IMR-90 (cell line): ENCODE results near the gene NRXN2. TPM values are rescaled to one million over a fixed set of nuclear protein-coding genes. Genes with fewer than 3 reads are reported as not detected.

Experiments
- ATAC-seq: fragments of 200-7000 bp; cut with Tn5 transposase; 2 replicates; pipeline ENCODE4 v1.9.1; 2020; ENCODE audit warnings: low read depth, mild to moderate bottlenecking, moderate library complexity
- BruUV-seq: library from RNA; stranded (reverse); fragments of 400-500 nt; replicated peaks from 2 replicates; lab custom pipeline; 2021; lab: Mats Ljungman, UMichigan
- CTCF ChIA-PET: fragments of 300-600 bp; formaldehyde crosslinking; extraction: SDS; loops from one replicate; lab custom pipeline; 2021; ENCODE audit warnings: antibody characterized with exemption; lab: Yijun Ruan, JAX
- POLR2A ChIA-PET: fragments of 300-600 bp; sonication (Branson Sonifier 250); formaldehyde crosslinking; loops from one replicate; lab custom pipeline; 2022; ENCODE audit warnings: antibody characterized with exemption; ENCODE audit not compliant: unreplicated experiment; lab: Charles Lee
- DNase-seq: peaks from one replicate; pipeline ENCODE4 v3.0.0; 2013
- H2AFZ ChIP-seq: replicated peaks from 2 replicates; pipeline ENCODE3; 2013; ENCODE audit warnings: low read length, mild to moderate bottlenecking; ENCODE audit not compliant: poor library complexity
- H2AK5ac ChIP-seq: 2 replicates; pipeline ENCODE4 v1.6.1; 2013; ENCODE audit warnings: low read depth, low read length, inconsistent platforms
- H2AK9ac ChIP-seq: replicated peaks from 2 replicates; pipeline ENCODE3; 2013; ENCODE audit warnings: mild to moderate bottlenecking, low read depth, low read length, moderate library complexity; ENCODE audit not compliant: poor library complexity
- H2BK120ac ChIP-seq: 2 replicates; pipeline ENCODE4 v1.6.1; 2013; ENCODE audit warnings: low read depth, low read length, inconsistent platforms
- H2BK15ac ChIP-seq: 3 replicates; pipeline ENCODE4 v1.6.1; 2013; ENCODE audit warnings: low read depth, low read length, inconsistent platforms
- H2BK20ac ChIP-seq: 2 replicates; pipeline ENCODE4 v1.6.1; 2013; ENCODE audit warnings: low read depth, mild to moderate bottlenecking, inconsistent platforms, low read length, moderate library complexity
- H2BK5ac ChIP-seq: 2 replicates; pipeline ENCODE4 v1.6.1; 2013; ENCODE audit warnings: mild to moderate bottlenecking, low read depth, low read length, inconsistent platforms; ENCODE audit not compliant: poor library complexity, severe bottlenecking
- H3K14ac ChIP-seq: replicated peaks from 2 replicates; pipeline ENCODE4 v1.6.1; 2013; ENCODE audit warnings: low read depth, low read length, inconsistent platforms
- H3K18ac ChIP-seq: 2 replicates; pipeline ENCODE4 v1.6.1; 2013; ENCODE audit warnings: low read depth, low read length, control low read depth
- H3K23ac ChIP-seq: 2 replicates; pipeline ENCODE4 v1.6.1; 2013; ENCODE audit warnings: low read depth, low read length, inconsistent platforms
- H3K27ac ChIP-seq: 2 replicates; pipeline ENCODE4 v1.5.1; 2013; ENCODE audit warnings: mild to moderate bottlenecking, control low read depth, low read length; ENCODE audit not compliant: insufficient read depth
- H3K27me3 ChIP-seq: 2 replicates; pipeline ENCODE4 v1.6.1; 2013; ENCODE audit warnings: low read length; ENCODE audit not compliant: control insufficient read depth, insufficient read depth
- H3K36me3 ChIP-seq: 2 replicates; pipeline ENCODE4 v1.6.1; 2013; ENCODE audit warnings: low read length, mixed read lengths; ENCODE audit not compliant: control insufficient read depth, insufficient read depth
- H3K4ac ChIP-seq: 2 replicates; pipeline ENCODE4 v1.6.1; 2013; ENCODE audit warnings: low read depth, low read length, inconsistent platforms
- H3K4me1 ChIP-seq: 2 replicates; pipeline ENCODE4 v1.6.1; 2013; ENCODE audit warnings: low read length, mixed read lengths; ENCODE audit not compliant: control insufficient read depth, insufficient read depth
- H3K4me2 ChIP-seq: 2 replicates; pipeline ENCODE4 v1.6.1; 2013; ENCODE audit warnings: low read depth, mild to moderate bottlenecking, control low read depth, low read length, moderate library complexity
- H3K4me3 ChIP-seq: 2 replicates; pipeline ENCODE4 v1.5.1; 2013; ENCODE audit warnings: low read depth, mild to moderate bottlenecking, control low read depth, low read length, moderate library complexity; ENCODE audit not compliant: insufficient read depth
- H3K56ac ChIP-seq: 2 replicates; pipeline ENCODE4 v1.6.1; 2013; ENCODE audit warnings: low read length, inconsistent platforms; ENCODE audit not compliant: insufficient read depth; ENCODE audit errors: extremely low read depth
- H3K79me1 ChIP-seq, 2 experiments: 2 replicates each; pipeline ENCODE4 v1.6.1; 2013; ENCODE audit warnings: low read length in 2 of 2, inconsistent platforms in 1 of 2, low read depth in 1 of 2
- H3K9ac ChIP-seq: 2 replicates; pipeline ENCODE4 v1.6.1; 2013; ENCODE audit warnings: low read depth, low read length, control low read depth
- H3K9me1 ChIP-seq: 2 replicates; pipeline ENCODE4 v1.6.1; 2013; ENCODE audit warnings: low read length, inconsistent platforms; ENCODE audit not compliant: insufficient read depth
- H3K9me3 ChIP-seq: 2 replicates; pipeline ENCODE4 v1.6.1; 2013; ENCODE audit warnings: low read length; ENCODE audit not compliant: control insufficient read depth, insufficient read depth
- H4K20me1 ChIP-seq: 2 replicates; pipeline ENCODE4 v1.6.1; 2013; ENCODE audit warnings: low read length, inconsistent platforms; ENCODE audit not compliant: insufficient read depth
- H4K5ac ChIP-seq: 2 replicates; pipeline ENCODE4 v1.6.1; 2013; ENCODE audit warnings: mild to moderate bottlenecking, low read depth, low read length, control low read depth
- H4K8ac ChIP-seq, 2 experiments: 2 replicates each; pipeline ENCODE4 v1.6.1; 2013; ENCODE audit warnings: low read depth in 2 of 2, low read length in 2 of 2, control low read depth in 1 of 2, inconsistent platforms in 1 of 2
- H4K91ac ChIP-seq: 2 replicates; pipeline ENCODE4 v1.6.1; 2013; ENCODE audit warnings: low read depth, low read length, inconsistent platforms; ENCODE audit not compliant: insufficient read depth
- CEBPB ChIP-seq: IDR thresholded peaks from 2 replicates; pipeline ENCODE4 v1.6.1; 2012; ENCODE audit warnings: low read depth, low read length, improper control_type of control experiment
- CHD1 ChIP-seq: IDR thresholded peaks from 2 replicates; pipeline ENCODE4 v1.6.1; 2012; ENCODE audit warnings: low read depth, low read length, improper control_type of control experiment
- MAZ ChIP-seq: IDR thresholded peaks from 2 replicates; pipeline ENCODE4 v1.6.1; 2012; ENCODE audit warnings: low read depth, mild to moderate bottlenecking, low read length, improper control_type of control experiment, moderate library complexity, borderline replicate concordance
- MXI1 ChIP-seq: IDR thresholded peaks from 2 replicates; pipeline ENCODE4 v1.6.1; 2012; ENCODE audit warnings: low read depth, mild to moderate bottlenecking, low read length, moderate library complexity, borderline replicate concordance
- POLR2A ChIP-seq: IDR thresholded peaks from 2 replicates; pipeline ENCODE4 v1.6.1; 2012; ENCODE audit warnings: mild to moderate bottlenecking, low read depth, low read length
- WGBS, 2 experiments: methylation state at CpG; one replicate each; pipeline versions ENCODE4 v1.1.5 to v1.1.7; 2013; ENCODE audit warnings: missing lambda C conversion rate in 2 of 2; ENCODE audit not compliant: insufficient read length in 1 of 2; ENCODE audit errors: extremely low coverage in 2 of 2; 5-methylcytosine and 5-hydroxymethylcytosine counted together
- dilution Hi-C: fragments of 300-500 bp; cut with HindIII; formaldehyde crosslinking; loops from one replicate; pipeline ENCODE4 v1.14.3; 2018; ENCODE audit warnings: low sequenced_read_pairs; ENCODE audit not compliant: unreplicated experiment
- in situ Hi-C: fragments of 300-500 bp; cut with MboI; formaldehyde crosslinking; loops from 3 replicates; pipeline ENCODE4 v1.14.3; 2019; ENCODE audit warnings: low sequenced_read_pairs, inconsistent platforms, mixed read lengths
- intact Hi-C: fragments of 100-400 bp; cut with micrococcal nuclease; formaldehyde crosslinking; loops from 2 replicates; pipeline ENCODE4 v1.10.0; 2022
- polyA plus RNA-seq, 3 experiments: library from polyadenylated mRNA; depleted of rRNA; stranded (reverse); fragments of >200 nt; gene quantifications; 2 replicates each; pipeline ENCODE4 v1.2.3, GENCODE V29; 2012; ENCODE audit warnings: low replicate concordance in 1 of 3
- total RNA-seq: library from RNA; depleted of rRNA; stranded (reverse); fragments of >200 nt; gene quantifications from 2 replicates; pipeline ENCODE4 v1.2.3, GENCODE V29; 2012

NRXN2 gene
- total and polyA plus RNA-seq, 2 of the 4 experiments (the other 2 are of a cell fraction) = 0.18 to 0.22 TPM

GRCh38 chr11:64742087-64742888, 19.3 kb upstream of the NRXN2 start:
- no peak overlapping the region for H4K5ac ChIP-seq
- H3K56ac ChIP-seq = no peak overlapping the region
- dilution Hi-C loops (no loop called here), intact Hi-C loops (no loop called here), in situ Hi-C loops (no loop called here)
- no peak overlapping the region for H2BK120ac ChIP-seq
- H3K27me3 ChIP-seq = peaks cover 72% of the 10 kb centered on the region
- H4K20me1 ChIP-seq = no peaks in the 10 kb centered on the region; the same call in 1 of the 2 replicates
- TF ChIP-seq MXI1 (no peak), MAZ (no peak), CHD1 (no peak), POLR2A (no peak), CEBPB (no peak)
- ChIA-PET POLR2A (no interaction called here), CTCF (no interaction called here)
- no peak overlapping the region; the same call in 1 of the 2 replicates for H3K14ac ChIP-seq
- H3K4me3 ChIP-seq = peak overlapping the region; percentile 20
- no peak overlapping the region for H3K27ac ChIP-seq
- no peak overlapping the region for H3K18ac ChIP-seq
- H3K9me3 ChIP-seq = no peaks in the 10 kb centered on the region
- H3K9ac ChIP-seq = peak overlapping the region; percentile 21; the same call in 1 of the 2 replicates
- H2BK5ac ChIP-seq = no peak overlapping the region
- ATAC-seq (peak; percentile 30), DNase-seq (no peak)
- H3K4me2 ChIP-seq = peak overlapping the region; percentile 65
- no peak overlapping the region for H2AK5ac ChIP-seq
- H3K36me3 ChIP-seq = no peaks in the 10 kb centered on the region
- WGBS, 2 experiments = 1% methylated on average over 19 of the region's 54 CpGs; no CpG with 5 or more reads in 1 of the 2 experiments
- H2BK15ac ChIP-seq = no peak overlapping the region
- H2AK9ac ChIP-seq = peak overlapping the region; percentile 91
- peaks cover 11% of the 10 kb centered on the region for H3K4me1 ChIP-seq
- H3K4ac ChIP-seq = no peak overlapping the region
- peak overlapping the region; percentile 90 for H2AFZ ChIP-seq
- H2BK20ac ChIP-seq = no peak overlapping the region
- BruUV-seq = no TSS peak
- H4K8ac ChIP-seq = no peak overlapping the region
- H3K23ac ChIP-seq = no peak overlapping the region
- H3K9me1 ChIP-seq = peaks cover 3% of the 10 kb centered on the region; the same call in 1 of the 2 replicates
- H3K79me1 ChIP-seq = no peaks in the 10 kb centered on the region
- no peak overlapping the region for H4K91ac ChIP-seq
